ENCODE results near the gene KCTD1. TPM values are rescaled to one million over a fixed set of nuclear protein-coding genes. Genes with fewer than 3 reads are reported as not detected.

The KCTD1 gene
- total RNA-seq, 1 donor from 2014 or later = 6.4 TPM

GRCh38 chr18:26545335-26546123 lies 2.8 kb downstream of the KCTD1 start:
- Mint-ChIP-seq H3K4me1 (ENCODE audit: low read depth) (peaks cover 21% of the 10 kb centered on the region), H3K27ac (no peak overlapping the region), H3K36me3 (ENCODE audit: low read depth) (peaks cover 14% of the 10 kb centered on the region), H3K9me3 (no peaks in the 10 kb centered on the region), H3K4me3 (ENCODE audit: low read depth) (no peak overlapping the region), H3K27me3 (ENCODE audit: low read depth) (peaks cover 8% of the 10 kb centered on the region)
- DNase-seq (ENCODE audit: low spot score) = no peak
- intact Hi-C loops (cut with micrococcal nuclease) = loop anchor here (2.0 to 10.0 kb wide), 4 partner anchors 88 to 1191 kb away; partner anchors contain the start of genes SS18 and ZNF521

GRCh38 chr18:26544451-26544850 lies 3.9 kb downstream of the KCTD1 start:
- H3K27ac Mint-ChIP-seq = no peak overlapping the region
- H3K4me3 Mint-ChIP-seq (ENCODE audit: low read depth) = no peak overlapping the region
- no peaks in the 10 kb centered on the region for H3K27me3 Mint-ChIP-seq (ENCODE audit: low read depth)
- DNase-seq (ENCODE audit: low spot score) = no peak
- intact Hi-C loops (cut with micrococcal nuclease) = loop anchor here (2.0 to 10.0 kb wide), 3 partner anchors 162 to 1190 kb away; partner anchors contain the start of genes SS18 and ZNF521
- peaks cover 14% of the 10 kb centered on the region for H3K36me3 Mint-ChIP-seq (ENCODE audit: low read depth)
- no peaks in the 10 kb centered on the region for H3K9me3 Mint-ChIP-seq
- H3K4me1 Mint-ChIP-seq (ENCODE audit: low read depth) = peaks cover 21% of the 10 kb centered on the region

DNA sequence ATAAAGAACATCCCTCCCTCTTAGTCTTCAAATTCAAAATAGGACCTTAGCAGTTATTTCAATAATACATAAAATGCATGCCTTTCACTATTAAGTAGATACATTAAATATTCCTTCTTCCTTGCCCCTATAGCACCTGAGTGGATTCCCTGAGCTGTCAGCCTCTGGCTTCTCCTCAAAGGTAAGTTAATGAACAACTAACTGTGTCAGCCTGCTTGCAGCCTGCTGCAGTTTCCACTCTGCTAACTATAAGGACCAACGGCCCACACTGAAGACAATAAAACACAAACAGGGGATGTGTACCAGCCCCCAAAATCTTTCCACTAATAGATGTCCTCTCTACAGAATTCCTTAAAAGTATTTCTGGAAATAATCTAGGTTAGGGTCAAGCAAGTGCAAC lies 5.0 kb downstream of the KCTD1 start:
- Mint-ChIP-seq H3K4me3 (ENCODE audit: low read depth) (no peak overlapping the region), H3K4me1 (ENCODE audit: low read depth) (peaks cover 21% of the 10 kb centered on the region), H3K27me3 (ENCODE audit: low read depth) (no peaks in the 10 kb centered on the region), H3K27ac (no peak overlapping the region), H3K36me3 (ENCODE audit: low read depth) (peaks cover 14% of the 10 kb centered on the region), H3K9me3 (no peaks in the 10 kb centered on the region)
- intact Hi-C loops (cut with micrococcal nuclease) = loop anchor here (10.0 kb wide), 2 partner anchors 449 to 1189 kb away; partner anchors contain the start of genes SS18 and ZNF521
- no peak for DNase-seq (ENCODE audit: low spot score)

DNA sequence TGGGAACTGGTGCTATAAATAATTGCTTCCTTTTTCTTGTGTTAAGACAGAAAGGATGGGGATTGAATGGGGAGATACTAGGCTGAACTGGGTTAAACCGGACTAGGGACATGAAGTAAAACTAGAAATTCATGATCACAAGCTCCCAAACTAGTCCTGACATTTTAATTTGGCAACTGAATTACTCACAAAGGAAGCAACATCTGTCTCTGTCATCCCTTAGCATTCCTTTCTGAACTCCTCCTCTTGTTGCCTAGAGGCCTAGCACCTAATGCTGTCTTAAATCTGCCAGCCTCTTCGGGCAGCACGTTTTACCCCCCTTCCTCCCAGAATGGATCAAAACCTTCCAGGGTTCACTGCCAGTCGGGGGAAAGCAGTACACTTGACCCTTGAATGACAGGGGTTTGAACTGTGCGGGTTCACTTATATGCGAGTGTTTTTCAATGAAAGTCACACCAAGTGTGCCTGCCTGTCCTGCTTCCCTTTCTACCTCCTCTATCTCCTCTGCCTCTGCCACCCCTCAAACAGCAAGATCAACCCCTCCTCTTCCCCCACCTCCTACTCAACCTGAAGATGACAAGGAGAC lies 8.2 kb downstream of the KCTD1 start:
- intact Hi-C loops (cut with micrococcal nuclease) = loop anchor here (10.0 kb wide), 2 partner anchors 445 to 1185 kb away; partner anchors contain the start of genes SS18 and ZNF521
- no peaks in the 10 kb centered on the region for H3K36me3 Mint-ChIP-seq (ENCODE audit: low read depth)
- peaks cover 15% of the 10 kb centered on the region for H3K4me1 Mint-ChIP-seq (ENCODE audit: low read depth)
- H3K27ac Mint-ChIP-seq = no peak overlapping the region
- H3K9me3 Mint-ChIP-seq = no peaks in the 10 kb centered on the region
- H3K4me3 Mint-ChIP-seq (ENCODE audit: low read depth) = no peak overlapping the region
- H3K27me3 Mint-ChIP-seq (ENCODE audit: low read depth) = no peaks in the 10 kb centered on the region
- no peak for DNase-seq (ENCODE audit: low spot score)

DNA sequence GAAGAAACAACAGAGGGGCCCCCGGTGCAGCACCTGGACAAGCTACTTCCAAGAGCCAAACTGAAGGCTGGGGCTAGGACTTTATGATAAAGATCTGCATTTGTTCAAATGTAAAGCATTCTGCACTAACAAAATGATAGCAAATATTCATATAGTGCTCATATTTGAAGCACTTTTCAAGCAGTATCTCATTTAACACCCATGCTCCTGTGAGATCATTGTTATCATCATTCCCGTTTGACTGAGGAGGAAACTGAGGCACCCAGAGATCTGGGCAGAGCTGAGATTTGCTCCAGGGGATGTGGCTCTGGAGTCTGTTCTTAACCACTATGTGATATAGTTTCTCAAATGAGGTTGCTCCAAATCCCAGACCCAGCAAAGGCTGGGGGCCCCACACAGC lies 9.8 kb downstream of the KCTD1 start:
- intact Hi-C loops (cut with micrococcal nuclease) = no loop called here
- peaks cover 7% of the 10 kb centered on the region for H3K4me1 Mint-ChIP-seq (ENCODE audit: low read depth)
- no peak overlapping the region for H3K4me3 Mint-ChIP-seq (ENCODE audit: low read depth)
- no peaks in the 10 kb centered on the region for H3K36me3 Mint-ChIP-seq (ENCODE audit: low read depth)
- H3K27me3 Mint-ChIP-seq (ENCODE audit: low read depth) = no peaks in the 10 kb centered on the region
- H3K9me3 Mint-ChIP-seq = no peaks in the 10 kb centered on the region
- no peak overlapping the region for H3K27ac Mint-ChIP-seq
- DNase-seq (ENCODE audit: low spot score) = no peak

GRCh38 chr18:26536664-26537063 lies 11.7 kb downstream of the KCTD1 start:
- Mint-ChIP-seq H3K4me1 (ENCODE audit: low read depth) (peaks cover 7% of the 10 kb centered on the region), H3K27ac (no peak overlapping the region), H3K27me3 (ENCODE audit: low read depth) (no peaks in the 10 kb centered on the region), H3K36me3 (ENCODE audit: low read depth) (no peaks in the 10 kb centered on the region), H3K9me3 (no peaks in the 10 kb centered on the region), H3K4me3 (ENCODE audit: low read depth) (no peak overlapping the region)
- no peak for DNase-seq (ENCODE audit: low spot score)
- intact Hi-C loops (cut with micrococcal nuclease) = no loop called here

GRCh38 chr18:26536032-26536431 lies 12.3 kb downstream of the KCTD1 start:
- Mint-ChIP-seq H3K27ac (no peak overlapping the region), H3K9me3 (no peaks in the 10 kb centered on the region), H3K4me3 (ENCODE audit: low read depth) (no peak overlapping the region), H3K4me1 (ENCODE audit: low read depth) (peaks cover 4% of the 10 kb centered on the region), H3K27me3 (ENCODE audit: low read depth) (no peaks in the 10 kb centered on the region), H3K36me3 (ENCODE audit: low read depth) (no peaks in the 10 kb centered on the region)
- intact Hi-C loops (cut with micrococcal nuclease) = no loop called here
- DNase-seq (ENCODE audit: low spot score) = no peak

- Mint-ChIP-seq H3K9me3 (no peaks in the 10 kb centered on the region), H3K4me1 (ENCODE audit: low read depth) (peaks cover 4% of the 10 kb centered on the region), H3K27me3 (ENCODE audit: low read depth) (no peaks in the 10 kb centered on the region), H3K4me3 (ENCODE audit: low read depth) (no peak overlapping the region), H3K27ac (no peak overlapping the region), H3K36me3 (ENCODE audit: low read depth) (no peaks in the 10 kb centered on the region)
- intact Hi-C loops (cut with micrococcal nuclease) = no loop called here
- DNase-seq (ENCODE audit: low spot score) = no peak
Observed at GRCh38 chr18:26535630-26536029, 12.7 kb downstream of the KCTD1 start.

- H3K4me1 Mint-ChIP-seq (ENCODE audit: low read depth) = peaks cover 4% of the 10 kb centered on the region
- H3K9me3 Mint-ChIP-seq = no peaks in the 10 kb centered on the region
- no peak overlapping the region for H3K27ac Mint-ChIP-seq
- no peak for DNase-seq (ENCODE audit: low spot score)
- no peaks in the 10 kb centered on the region for H3K36me3 Mint-ChIP-seq (ENCODE audit: low read depth)
- H3K4me3 Mint-ChIP-seq (ENCODE audit: low read depth) = no peak overlapping the region
- intact Hi-C loops (cut with micrococcal nuclease) = no loop called here
- no peaks in the 10 kb centered on the region for H3K27me3 Mint-ChIP-seq (ENCODE audit: low read depth)
Observed at GRCh38 chr18:26532367-26533340, 15.7 kb downstream of the KCTD1 start.

- no peaks in the 10 kb centered on the region for H3K36me3 Mint-ChIP-seq (ENCODE audit: low read depth)
- no peak for DNase-seq (ENCODE audit: low spot score)
- H3K4me1 Mint-ChIP-seq (ENCODE audit: low read depth) = peaks cover 4% of the 10 kb centered on the region
- H3K27me3 Mint-ChIP-seq (ENCODE audit: low read depth) = no peaks in the 10 kb centered on the region
- no peak overlapping the region for H3K27ac Mint-ChIP-seq
- no peak overlapping the region for H3K4me3 Mint-ChIP-seq (ENCODE audit: low read depth)
- intact Hi-C loops (cut with micrococcal nuclease) = no loop called here
- H3K9me3 Mint-ChIP-seq = no peaks in the 10 kb centered on the region
Observed at GRCh38 chr18:26531605-26532298, 16.6 kb downstream of the KCTD1 start.

DNA sequence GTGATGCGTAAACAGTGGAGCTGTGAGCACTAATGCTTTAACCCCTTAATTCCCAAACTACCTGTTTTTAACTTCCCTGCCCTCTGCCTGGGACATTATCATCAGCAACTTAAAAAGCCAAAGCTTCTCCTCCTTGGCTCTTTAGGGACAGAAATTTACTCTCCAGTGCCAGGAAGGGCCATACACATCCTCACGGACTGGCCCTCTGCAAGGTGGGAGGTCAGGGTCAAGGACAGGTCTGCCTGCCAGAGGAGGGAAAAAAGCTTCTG lies 21.5 kb downstream of the KCTD1 start:
- no peak overlapping the region for H3K27ac Mint-ChIP-seq
- no peaks in the 10 kb centered on the region for H3K27me3 Mint-ChIP-seq (ENCODE audit: low read depth)
- H3K4me3 Mint-ChIP-seq (ENCODE audit: low read depth) = no peak overlapping the region
- H3K36me3 Mint-ChIP-seq (ENCODE audit: low read depth) = no peaks in the 10 kb centered on the region
- DNase-seq (ENCODE audit: low spot score) = no peak
- H3K9me3 Mint-ChIP-seq = no peaks in the 10 kb centered on the region
- H3K4me1 Mint-ChIP-seq (ENCODE audit: low read depth) = no peaks in the 10 kb centered on the region
- intact Hi-C loops (cut with micrococcal nuclease) = no loop called here
